Stimulated activated CD8-positive, alpha-beta memory T cell treated with anti-CD3 and anti-CD28 coated beads, Interleukin-4, amount 100 ng/mL, for 1 hour (primary cell): Measurements from ENCODE around the gene PTPRN2.

Experiments
- DNase-seq, 2 donors: peaks; one replicate each; pipeline ENCODE4 v3.0.0-alpha.2; 2020; ENCODE audit warnings: low read depth in 2 of 2, low spot score in 1 of 2

PTPRN2 gene

DNA sequence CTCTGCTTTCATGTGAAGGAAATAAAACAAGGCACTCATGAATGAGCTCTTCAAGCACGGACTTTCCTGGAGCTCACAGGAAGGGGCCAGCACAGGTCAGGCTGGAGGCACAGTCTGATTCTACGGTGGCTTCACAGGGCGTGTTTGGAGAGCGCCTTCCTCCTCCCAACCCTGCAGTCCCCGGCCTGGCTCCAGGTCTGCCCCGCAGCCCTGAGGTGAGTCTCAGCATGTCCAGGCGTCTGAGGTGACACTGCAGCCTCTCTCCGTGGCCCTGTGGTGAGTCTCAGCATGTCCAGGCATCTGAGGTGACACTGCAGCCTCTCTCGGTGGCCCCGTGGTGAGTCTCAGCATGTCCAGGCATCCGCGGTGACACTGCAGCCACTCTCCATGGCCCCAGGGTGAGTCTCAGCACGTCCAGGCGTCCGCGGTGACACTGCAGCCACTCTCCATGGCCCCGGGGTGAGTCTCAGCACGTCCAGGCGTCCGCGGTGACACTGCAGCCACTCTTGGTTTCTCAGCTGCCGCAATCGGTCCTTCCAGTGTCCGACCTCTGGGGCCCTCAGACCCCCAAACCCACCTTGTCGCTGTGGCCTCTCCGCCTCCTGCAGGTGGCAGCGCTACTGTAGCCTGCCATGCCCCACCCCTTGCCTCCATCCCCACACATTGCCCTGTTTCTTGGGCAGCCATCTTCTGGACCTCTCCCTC, 869.2 kb downstream of the PTPRN2 start:
- DNase-seq: no peak

DNA sequence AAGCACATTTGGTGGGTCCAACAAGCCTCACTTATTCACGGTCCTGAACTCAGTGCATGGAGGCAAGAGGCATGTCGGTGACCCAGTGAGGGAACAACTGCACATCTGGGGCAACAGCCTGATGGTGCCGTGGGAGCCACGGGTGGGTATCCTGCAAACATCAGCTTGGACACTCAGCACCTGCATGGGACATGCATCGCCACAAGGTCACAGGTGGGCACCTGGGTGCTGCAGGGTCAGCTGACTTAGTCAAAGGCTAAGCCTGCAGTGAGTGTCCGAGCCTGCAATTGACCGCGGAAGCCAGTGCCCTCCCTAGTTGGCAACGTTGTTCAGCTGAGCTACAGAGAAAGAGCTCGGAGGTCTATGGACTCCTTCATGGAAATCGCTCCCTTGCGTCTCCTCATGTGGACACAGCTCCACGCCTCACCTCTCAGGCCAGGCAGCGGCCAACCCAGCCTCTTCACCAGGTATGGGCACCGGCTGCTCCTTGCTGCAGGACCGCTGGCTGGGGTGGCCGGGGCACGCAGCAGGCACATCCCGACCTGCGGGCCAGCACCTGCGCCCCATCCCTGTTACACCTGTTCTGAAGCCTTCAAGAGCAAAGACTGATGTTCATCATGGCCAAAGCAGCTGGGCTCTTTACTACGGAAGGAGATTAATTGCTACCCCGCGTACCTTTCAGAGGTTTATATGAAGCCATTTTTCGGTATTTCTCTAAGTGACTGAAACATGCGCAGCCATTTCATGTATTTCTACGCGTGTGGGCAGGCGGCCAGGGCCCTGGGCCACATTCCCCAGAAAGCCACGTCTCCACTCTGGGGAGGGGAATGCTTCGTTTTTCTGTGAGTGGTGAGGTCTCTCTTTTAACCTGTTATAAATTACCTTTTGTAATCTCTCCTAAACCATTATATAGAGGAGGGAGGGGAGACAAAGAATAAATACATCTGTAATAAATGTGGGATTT, 870.1 kb downstream of the PTPRN2 start:
- DNase-seq: no peak

DNA sequence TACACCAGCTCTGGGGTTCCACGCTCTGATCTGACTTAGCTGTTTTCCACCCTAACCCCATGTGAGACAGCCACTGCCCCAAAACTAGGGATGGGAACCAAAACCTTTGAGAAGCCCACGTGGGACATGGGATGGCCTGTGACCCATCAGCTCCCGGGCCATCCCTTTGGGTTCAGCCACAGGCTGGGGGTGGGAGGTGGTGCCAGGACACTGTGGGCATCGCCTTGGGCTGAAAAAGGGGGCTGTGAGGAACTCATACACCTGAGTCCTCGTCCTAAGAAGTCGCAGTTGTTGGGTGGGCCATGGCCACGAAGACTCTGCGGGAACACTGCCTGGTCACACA, 871.7 kb downstream of the PTPRN2 start:
- no peak for DNase-seq

DNA sequence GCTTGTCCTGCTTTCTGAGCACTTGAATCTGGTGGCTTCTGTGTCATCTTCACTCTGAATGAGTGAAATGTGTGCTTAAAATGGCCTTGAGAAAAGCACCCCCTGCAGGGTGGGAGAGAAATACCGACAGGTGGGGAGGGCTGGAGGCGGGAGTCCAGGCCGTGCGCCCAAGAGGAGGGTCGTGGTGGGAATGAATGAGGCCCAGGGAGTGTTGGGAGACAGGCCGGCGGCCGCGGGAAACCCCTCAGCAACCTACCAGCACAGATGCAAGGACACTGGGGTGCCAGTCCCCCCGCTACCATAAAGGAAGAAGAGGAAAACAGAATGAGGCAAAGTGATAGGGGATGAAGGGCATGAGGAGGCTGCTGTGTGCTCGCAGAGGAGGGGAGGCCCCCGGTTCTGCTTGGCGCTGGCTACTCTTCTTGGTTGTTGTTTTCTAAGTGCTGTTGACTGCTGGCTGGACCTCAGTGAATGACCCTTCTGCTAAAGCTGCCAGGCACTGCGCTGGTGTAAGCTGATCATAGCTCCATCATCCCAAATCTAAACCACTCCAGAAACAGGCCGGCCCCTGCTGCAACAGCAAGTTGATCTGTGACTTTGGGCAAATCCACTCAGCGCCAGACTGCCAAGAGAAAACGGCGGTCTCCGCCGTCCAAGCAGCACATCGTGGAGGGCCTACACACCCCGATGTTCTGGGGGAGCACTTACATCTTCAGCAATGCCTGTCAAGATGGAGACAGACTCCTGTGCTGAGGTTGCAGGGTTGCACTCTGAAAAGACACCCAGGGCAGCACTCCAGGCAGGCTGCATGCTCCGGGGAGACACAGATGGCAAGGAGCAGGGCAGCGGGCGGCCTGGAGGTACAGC, 872.3 kb downstream of the PTPRN2 start:
- no peak for DNase-seq

DNA sequence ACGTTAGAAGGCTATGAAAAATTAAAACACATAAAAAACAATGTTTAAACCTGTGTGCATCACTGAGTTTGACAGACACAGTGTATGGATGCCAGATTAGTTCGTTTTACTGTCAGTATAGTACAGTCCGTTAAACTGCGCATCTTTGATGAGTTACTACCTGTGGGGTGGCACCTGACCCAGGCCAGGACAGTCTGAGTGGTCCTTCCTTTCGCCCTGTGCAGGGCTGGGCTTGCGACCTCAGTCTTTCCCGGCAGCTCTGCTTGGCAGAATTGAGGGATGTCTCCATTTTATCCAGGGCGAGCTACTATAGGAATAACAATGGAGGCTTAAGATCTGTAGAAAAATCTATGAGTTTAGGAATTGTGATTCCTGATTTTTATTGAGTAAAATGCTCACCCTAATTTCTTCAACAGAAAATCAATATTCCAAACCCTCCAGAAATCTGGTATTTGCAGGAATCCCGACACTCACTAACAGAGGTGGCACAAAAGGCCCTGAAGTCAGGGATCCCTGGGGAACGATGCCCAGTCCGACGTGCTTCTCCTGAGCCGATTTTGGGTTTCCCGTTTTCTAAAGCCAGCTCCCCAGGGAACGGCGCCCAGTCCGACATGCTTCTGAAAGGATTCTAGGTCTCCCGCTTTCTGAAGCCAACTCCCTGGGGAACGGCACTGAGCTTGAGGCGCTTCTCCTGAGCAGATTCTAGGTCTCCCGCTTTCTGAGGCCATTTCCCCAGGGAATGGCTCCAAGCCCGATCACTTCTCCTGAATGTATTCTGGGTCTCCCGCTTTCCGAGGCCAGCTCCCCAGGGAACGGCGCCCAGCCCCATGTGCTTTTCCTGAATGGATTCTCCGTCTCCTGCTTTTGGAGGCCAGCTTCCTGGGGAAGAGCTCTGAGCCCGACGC, 873.2 kb downstream of the PTPRN2 start:
- DNase-seq: no peak

DNA sequence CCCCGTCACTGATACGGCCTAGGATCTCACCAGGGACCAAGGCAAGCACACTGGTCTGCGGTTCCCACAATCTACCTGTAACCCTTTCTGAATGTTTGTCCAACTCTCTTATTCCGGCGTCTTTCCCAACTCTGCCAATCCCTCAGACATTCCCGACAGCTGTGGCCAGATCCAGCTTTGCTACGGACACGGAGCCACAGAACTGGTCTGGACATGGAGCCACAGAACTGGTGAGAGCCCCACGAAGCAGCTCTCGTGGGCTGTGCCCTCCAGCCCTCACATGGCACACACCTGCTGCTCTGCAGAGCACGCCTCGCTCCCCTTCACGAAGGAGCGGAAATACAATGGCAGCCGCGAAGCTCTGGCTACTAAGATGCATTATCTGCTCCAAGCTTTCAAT, 874.0 kb downstream of the PTPRN2 start:
- no peak for DNase-seq

DNA sequence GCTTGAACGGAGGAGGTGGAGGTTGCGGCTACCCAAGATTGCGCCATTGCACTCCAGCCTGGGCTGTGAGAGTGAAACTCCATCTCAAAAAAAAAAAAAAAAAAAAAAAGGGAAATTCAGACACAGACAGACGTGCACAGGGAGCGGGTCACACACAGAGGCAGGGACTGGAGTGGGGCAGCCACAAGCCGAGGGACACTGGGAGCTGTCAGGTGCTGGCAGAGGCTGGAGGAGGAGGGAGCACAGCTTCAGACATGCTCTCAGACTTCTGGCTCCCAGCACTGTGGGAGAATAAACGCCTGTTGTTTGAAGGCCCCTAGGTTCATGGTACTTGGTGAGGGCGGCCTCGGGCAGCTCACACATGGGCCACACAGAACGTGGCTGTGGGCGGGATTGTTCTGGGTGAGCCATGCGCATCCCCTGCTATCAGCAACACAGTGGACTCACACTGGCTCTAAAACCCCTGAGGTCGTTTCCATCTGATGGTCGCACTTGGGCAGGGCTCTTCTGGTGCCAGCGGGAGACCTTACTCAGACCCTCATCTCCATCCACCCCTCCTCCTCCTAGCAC, 874.9 kb downstream of the PTPRN2 start:
- DNase-seq: no peak

DNA sequence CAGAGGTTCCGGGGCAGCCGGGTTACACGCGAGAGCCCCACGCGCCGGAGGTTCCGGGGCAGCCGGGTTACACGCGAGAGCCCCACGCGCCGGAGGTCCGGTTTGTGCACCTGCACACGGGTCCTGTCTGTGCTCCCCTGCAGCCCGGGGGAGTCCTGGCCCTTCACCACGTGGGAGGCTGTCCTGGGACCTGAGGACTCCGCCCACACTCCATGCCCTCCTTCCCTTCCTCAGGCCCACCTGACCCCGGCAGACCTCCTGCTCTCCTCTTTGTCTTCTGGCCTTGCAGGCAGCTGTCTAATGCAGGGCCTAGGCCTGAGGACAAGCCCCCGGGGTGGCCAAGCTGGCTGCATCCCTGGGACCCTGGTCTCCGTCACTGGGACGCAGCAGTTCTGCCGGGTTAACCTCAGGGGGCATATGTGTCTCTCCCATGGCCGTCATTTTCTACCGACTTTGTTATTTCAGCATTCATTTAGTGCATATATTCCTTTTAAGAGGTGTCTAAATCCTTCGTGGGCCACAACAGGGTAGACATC, 876.2 kb downstream of the PTPRN2 start:
- no peak for DNase-seq

DNA sequence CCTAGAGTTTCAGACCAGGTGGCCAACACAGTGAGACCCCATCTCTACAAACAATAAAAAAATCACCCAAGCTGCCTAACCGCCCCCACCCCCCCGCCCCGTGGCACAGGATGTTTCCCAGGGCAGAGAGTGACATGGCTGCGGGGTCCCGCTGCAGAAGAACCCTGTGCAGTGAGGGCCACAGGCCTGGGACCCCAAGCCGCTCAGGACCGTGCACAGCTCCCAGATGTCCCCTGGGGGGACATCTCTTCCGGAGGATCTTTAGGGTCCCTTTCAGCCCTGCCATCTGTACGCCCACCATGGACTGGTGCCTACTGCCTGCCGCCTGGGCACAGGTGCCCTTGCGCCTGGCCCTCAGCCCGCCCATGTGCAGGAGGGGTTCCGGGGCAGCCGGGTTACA, 877.2 kb downstream of the PTPRN2 start:
- no peak for DNase-seq

DNA sequence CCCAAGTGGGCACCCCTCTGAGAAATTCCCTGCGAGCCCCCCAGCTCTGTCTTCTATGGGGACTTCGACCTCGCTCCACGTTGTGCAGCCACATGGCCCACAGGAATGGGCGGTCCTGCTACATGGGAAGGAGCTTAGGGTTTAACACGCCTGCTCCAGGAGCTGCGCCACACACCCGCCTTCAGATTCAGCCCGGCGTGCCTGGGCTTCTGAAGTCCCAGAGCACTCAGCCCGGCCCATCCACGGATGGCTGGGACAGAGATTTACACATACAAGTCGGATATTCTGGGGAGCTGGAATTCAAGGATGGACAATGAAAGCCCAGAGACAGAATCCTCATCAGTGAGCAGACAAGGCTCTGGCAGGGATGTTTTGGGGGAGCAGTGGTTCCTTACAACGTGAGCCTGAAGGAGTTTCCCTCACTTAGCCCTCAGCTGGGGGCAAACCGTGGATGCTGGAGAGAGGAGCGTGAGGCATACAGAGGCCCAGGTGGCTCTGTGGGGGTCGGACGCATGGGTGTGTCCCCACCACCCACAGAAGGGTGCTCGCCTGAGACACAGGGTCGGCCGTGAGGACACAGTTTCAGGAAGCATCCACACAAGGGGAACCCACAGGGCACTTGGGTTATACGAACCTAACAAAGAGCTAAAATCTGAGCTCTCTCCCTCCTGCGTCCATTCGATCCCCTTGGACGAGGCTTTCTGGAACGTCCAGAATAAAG, 877.9 kb downstream of the PTPRN2 start:
- DNase-seq: no peak

DNA sequence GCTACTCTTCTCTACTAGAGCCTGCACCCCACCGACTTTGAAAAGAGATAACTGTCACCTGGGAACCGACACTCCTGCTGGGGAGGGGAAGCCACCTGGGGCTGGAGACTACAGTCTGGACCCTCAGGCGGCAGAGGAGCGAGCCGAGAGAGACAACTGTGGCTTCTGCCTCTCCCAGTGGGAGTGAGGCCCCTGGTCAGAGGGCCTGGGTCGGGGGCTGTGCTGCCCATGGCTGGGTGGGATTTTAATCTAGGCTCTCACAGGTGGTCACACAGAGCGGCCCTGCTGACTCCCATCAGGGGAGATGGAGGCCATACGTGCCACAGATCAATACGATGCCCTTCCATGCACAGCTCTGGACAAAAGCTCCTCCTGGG, 878.7 kb downstream of the PTPRN2 start:
- no peak for DNase-seq

DNA sequence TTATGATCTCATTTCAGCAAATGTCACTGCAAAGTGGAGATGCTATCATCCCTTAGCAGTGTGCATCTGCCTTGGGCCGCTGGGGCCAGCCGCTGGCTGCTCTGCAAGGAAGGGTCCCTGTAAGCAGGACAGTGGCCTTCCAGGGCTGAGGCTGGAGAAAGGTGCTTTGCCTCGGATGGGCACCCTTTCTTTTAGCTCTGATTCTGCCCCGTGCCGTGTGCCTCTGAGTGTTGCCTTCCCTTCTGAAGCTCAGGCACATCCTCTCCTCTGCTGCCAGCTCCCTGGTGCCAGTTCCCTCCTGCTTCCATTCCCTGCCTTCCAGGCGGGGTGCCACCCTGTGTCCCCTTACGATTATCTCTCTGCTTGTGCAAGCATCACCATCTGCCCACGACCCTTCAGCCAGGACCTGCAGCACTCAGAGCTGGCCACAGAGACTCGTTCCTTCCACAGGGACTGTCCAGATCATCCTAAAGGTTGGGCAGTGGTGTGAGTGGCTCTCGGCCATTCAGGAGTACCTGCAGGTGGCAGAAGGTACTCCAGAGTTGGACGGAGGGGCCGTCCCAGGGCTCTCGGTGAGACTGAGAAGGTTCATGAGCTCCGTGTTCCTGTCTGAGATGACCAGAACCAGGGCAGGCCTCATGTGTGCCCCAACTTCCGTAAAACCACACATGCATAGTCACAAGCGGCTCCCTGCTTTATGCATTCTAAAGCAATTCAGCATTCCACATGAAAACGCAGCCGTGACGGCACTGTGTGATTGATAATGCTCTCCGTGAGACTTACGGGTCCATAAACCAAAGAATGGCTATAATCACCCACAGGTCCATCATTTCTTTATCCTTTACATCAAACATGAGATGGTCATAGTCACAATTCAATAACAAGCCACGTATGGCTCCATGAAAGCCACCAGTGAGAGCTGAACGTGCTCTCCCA, 879.4 kb downstream of the PTPRN2 start:
- no peak for DNase-seq

DNA sequence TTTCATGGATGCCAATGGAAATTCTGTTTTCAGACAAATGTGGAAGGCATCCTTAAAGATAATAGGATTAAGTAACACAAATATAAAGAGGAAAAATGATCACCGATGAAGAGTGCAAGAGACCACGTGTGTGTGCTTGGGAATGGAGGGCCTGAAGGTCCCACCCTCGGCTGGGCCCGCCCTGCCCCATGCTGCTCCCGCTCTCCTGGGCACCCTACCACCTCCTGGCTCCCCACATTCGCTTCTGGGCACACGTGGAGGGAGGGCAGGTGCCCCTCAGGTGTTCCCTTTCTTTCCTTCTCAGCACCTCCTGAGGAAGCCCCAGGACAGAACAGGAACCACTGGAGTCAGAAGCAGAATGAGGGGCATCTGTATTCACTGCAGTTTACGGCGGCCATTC, 883.3 kb downstream of the PTPRN2 start:
- DNase-seq: no peak

DNA sequence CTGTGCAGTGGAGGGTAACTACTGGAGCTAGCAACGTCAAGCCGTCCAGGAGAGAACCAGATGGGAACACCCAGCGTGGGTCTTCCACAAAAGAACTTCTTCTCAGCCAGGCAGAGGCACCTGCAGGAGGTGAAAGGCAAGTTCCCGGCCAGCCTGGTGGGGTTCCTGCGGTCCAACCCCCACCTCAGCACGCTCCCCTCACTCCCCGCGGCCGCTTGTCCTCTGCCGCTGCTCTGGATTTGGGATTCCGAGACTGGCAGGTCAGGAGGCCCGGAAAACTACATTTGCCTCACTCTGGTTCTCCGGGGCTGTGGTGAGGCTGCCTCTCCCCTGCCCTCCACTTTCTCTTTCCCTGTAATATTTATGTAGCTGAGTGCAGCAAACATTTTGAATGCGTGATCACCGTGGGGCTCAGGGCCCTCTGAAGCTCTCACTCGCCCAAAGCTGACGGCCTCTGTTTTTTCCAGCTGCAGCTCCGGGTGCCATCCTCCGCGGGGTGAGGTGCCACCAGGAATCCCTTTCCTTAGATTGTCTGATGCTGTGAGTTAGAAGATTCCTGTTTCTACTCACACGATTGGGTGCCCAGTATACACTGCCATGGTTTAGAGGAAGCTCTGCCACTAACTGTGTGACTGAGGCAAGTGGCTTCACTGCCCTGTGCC, 884.0 kb downstream of the PTPRN2 start:
- no peak for DNase-seq

DNA sequence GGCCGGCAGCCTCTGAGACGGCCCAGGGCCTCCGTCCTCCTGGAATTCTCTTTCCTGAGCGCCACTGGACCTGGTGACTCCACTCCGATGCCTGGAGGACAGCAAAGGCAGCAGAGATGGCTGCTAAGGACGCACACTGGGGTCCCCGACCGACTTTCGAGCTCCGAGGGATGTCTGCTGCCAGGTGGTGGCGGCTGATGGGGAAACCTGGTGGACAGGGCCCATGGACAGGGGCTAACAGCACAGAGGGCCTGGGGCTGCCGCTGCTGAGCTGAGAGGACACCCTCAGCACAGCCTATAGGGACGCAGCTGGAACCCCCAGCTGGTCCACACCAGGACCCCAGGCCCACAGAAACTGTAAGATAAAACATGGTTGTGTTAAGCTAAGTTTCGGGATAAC, 884.5 kb downstream of the PTPRN2 start:
- DNase-seq: no peak

DNA sequence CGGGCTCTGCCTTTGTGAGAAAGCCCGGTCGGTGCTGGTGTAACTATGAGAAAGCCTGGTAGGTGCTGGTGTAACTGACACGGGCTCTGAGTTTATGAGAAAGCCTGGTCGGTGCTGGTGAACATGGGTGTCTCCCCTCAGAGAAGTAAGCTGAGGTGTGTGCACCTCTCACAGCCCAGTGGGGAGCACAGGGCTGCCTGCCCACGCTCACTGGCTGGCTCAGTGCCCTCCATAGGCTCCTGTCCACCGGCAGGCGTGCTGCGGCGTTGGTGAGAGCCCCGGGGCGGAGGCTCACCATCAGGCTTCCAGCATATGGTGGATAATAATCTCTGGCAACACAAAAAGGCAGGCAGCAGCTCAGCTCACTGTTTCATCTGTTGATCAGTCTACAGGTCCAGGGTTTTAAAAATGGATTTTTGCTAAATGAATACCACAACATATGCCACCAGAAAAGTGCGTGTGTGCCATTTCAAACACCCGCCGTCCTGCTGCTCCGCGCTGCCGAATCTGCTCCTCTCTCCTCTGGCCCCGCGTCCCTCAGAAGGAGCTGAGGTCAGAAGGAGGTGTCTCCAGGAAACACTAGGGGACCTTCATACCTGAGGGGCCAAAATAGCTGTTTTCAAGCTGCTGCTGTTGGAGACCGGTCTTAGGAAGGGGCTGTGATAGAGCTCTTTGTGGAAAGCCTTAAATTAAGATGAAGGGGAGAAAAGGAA, 885.2 kb downstream of the PTPRN2 start:
- DNase-seq: no peak
